ENCODE measurements around the gene JPH4.

DNA sequence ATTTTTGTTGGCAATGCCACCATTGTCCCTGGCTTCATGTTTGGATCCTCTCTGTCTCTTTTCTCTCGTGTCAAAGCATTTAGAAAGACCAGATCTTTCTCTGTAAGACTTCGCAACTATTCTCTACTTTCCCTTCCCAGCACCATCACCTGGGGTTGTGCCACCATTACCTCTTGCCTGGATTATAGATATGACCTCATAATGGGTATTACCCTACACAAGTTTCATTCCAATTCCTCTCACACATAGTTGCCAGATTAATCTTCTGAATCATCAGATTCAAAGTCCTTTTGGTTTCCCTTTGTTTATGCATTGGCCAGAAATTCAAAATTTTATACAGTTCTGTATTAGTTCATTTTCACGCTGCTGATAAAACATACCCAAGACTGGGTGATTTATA is 30.4 kb upstream of the JPH4 start:
- no peak for TF ChIP-seq CSRNP3 (CRISPR knock-in tag; IDR thresholded peaks at IDR 0.05)
- TF ChIP-seq ZC3H10 (CRISPR knock-in tag; IDR thresholded peaks at IDR 0.05), result no peak
- TF ChIP-seq ZNF565 (CRISPR knock-in tag; conservative IDR thresholded peaks at IDR 0.05; ENCODE audit: low read depth), result no peak
